Pulmonary artery endothelial cell (primary cell): ENCODE results near the gene FMO2. TPM values are rescaled to one million over a fixed set of nuclear protein-coding genes. Genes with fewer than 3 reads are reported as not detected.

Source experiments
- DNase-seq: peaks from one replicate; pipeline ENCODE4 v3.0.0-alpha.2; 2011; ENCODE audit warnings: low read depth, low spot score
- total RNA-seq: library from RNA; depleted of rRNA; stranded (reverse); fragments of >200 nt; gene quantifications from 2 replicates; pipeline ENCODE4 v1.2.3, GENCODE V29; 2014

FMO2 gene, protein sequence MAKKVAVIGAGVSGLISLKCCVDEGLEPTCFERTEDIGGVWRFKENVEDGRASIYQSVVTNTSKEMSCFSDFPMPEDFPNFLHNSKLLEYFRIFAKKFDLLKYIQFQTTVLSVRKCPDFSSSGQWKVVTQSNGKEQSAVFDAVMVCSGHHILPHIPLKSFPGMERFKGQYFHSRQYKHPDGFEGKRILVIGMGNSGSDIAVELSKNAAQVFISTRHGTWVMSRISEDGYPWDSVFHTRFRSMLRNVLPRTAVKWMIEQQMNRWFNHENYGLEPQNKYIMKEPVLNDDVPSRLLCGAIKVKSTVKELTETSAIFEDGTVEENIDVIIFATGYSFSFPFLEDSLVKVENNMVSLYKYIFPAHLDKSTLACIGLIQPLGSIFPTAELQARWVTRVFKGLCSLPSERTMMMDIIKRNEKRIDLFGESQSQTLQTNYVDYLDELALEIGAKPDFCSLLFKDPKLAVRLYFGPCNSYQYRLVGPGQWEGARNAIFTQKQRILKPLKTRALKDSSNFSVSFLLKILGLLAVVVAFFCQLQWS
- total RNA-seq = under 0.01 and 8.0 TPM in 2 replicates

DNA sequence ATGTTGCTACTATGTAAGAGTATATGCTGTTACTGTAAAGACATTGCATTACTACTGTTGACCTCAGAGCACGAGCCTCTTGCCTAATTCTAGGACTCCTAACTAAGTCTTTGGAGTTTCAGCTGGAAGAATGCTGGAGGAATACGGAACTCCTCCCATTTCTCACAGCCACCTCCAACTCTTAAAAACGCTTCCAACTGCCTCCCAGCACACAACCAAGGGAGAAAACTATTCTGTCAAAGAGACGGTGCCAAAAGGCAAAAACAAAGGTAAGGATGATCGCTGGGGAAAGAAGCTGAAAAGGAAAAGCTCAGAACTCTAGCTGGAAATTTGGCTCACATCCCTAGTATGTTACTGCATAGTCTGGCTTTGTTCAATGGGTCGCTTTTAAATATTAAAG is at the start of gene FMO2:
FMO2 (plus strand) TSS at position 210 of the 400 bp plus-strand sequence. CDS start 414 bp downstream, outside the sequence.
- no peak for DNase-seq

DNA sequence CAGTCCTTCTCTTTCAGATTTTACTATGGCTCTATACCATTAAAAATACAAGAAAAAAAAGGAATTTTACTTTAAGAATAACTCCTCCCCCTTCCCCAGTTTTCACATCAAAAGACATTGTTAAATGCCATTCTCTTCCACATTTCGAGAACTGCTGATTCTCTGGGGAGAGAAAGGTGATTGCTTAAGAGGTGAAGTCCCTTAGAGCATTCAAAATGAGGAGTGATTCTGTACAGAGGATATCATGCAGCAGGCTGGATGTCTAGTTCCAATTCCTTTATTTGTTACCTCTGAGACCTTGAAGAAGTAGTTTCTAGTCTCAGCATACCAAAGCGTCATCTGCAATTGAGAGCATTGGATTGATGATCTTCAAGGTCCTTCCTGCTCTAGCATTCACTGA is 47.5 kb upstream of the FMO2 start:
- no peak for DNase-seq

DNA sequence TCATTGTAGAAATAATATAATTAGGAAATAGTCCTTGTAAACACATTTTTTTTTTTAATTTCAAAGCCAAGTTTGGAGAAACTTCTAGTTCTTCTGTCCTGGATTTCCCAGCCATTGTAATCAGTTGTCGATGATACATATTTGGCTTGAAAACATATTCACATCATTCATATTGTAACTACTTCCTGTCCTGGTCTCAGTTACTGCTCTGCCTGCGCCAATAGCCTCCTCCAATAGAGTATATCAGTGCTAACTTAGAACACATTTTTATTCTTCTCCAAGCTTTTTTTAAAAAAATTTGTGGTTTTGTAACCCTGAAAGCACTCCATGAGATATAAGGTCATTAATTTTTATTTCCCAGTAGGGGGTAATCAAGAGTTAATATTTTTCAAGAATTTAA is 46.1 kb upstream of the FMO2 start:
- DNase-seq = no peak

DNA sequence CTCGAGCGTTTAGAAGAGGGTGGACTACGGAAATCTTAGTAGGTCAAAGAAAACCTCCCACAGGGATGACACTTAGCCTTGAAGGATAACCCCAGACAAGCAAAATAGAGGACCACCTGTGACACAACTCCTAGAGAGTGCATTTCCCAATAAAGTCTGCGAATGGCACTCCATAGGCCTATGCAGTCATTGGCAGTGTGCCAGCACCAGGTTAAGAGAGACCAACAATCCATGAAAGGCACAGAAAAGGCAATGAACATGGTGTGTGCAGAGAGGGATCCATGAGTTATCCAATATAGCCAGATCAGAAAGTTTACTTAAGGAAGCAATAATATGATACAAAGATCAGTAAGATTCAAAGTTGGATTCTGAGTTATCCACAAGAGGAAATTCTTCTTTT is 45.2 kb upstream of the FMO2 start:
- no peak for DNase-seq

DNA sequence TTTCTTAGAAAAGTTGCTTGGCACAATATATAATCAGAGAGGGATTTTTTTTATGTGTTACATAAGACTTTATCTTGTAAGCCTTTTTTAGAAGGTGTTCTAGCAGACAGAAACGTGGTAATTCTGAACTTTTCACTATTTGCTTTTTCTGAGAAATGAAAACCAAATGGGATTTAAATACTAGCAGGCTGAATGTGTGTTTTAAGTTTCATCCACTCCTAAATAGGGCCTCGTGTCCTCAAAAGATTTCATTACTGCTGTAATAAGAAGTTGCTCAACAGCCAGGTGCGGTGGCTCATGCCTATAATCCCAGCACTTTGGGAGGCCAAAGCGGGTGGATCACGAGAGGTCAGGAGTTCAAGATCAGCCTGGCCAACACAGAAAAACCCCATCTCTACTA is 44.7 kb upstream of the FMO2 start:
- DNase-seq = no peak

DNA sequence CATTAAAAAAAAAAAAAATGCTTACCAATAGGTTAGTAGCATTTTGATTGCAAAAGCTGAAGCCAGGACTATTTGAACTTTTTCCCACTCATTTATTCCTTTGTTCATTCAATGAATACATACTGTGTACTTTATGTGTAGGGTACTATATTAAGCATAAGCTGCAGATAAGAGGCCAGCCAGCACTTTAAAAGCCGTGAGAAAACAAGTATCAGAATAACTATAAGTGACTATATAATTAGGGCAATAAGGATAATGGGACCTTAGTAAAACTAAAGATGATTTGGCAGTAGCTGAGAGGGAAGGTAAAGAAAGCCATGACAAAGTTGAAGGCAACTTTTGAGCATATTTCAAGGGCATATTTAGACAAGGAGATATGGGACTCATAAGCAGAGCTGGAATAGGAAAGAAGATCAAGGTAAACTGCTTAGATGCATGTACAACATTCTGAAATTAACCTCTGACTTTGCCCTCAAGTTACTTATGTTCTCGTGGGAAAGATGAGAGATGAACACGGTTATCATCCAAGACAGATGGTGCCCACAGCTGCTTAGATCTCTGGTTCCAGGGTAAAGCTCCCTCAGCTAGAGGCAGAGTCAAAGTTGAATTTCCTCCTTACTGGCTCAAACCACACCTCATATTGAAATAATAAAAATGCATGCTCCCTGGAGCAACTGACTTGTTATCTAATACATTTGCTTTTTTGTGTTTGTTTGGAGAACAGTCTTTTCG is 44.0 kb upstream of the FMO2 start:
- DNase-seq = no peak

DNA sequence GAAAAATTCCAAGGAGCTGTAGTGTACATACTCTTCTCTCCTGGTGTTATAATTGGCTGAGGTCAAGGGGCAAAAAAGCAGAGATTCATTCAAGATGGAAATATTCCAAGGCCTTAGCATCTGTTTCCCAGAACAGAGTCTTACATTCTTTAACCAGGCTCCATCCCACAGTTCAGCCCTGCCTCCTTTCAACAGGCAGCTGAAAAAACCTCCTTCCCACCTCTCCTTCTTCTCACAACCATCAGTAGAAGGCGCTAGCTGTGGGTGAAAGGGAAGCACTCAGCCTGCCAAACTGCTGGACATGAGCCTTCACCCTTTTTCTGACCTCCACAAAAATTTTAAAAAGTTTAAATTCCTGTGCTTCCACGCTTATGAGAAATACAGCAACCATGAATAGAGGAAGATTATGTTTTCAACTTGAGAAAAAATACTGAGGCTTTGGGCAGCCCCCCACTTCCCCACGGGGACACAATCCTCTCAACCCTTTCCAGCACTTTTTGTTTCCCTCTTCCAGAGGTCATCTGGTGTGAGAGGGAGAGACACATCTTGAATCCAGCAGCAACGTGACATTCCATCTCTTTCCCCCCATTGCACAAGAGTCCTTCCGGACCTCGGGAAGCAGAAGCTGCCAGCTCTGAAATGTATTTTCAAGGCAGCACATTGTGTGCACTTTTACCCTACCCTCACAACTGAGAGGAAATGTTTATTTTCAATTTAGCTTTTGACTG is 43.2 kb upstream of the FMO2 start:
- peak; percentile 57 for DNase-seq

DNA sequence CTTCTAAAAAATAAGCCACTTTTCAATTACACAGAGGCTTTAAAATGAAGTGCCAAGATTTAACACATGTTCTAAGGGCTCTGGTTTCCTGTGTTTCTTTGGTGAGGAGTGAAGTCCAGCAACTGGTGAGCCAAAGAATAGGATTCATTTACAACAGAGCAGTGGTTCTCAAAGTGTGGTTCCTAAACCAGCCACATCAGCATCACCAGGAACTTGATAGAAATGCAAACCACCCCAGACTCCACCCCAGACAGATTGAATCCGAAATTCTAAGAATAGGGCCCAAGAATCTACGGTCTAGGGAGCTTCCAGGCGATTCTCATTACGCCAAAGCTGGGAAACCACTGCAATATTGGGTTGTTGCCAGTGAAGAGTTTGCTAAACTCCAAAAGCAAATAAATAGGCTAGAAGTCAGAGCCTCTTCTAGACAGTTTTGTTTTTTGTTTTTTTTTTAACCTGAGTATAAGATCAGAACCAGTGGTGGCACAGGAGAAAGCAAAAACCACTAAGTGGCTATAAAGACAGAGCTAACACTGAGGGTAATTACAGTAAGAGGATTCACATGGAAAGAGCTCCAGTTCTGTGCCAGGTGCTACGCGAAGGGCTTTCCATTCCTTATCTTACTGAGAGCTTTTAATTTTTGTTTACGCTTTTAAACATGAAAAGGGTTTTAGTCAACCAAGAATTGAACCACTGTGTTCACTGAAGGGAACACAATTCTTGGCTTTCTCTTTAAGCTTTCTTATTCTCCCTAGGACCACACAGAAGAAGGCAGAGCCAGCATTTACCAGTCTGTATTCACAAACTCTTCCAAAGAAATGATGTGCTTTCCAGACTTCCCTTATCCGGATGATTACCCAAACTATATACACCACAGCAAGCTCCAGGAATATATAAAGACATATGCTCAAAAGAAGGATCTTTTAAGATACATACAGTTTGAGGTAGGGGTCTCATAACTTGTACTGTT is 42.4 kb upstream of the FMO2 start:
- no peak for DNase-seq

DNA sequence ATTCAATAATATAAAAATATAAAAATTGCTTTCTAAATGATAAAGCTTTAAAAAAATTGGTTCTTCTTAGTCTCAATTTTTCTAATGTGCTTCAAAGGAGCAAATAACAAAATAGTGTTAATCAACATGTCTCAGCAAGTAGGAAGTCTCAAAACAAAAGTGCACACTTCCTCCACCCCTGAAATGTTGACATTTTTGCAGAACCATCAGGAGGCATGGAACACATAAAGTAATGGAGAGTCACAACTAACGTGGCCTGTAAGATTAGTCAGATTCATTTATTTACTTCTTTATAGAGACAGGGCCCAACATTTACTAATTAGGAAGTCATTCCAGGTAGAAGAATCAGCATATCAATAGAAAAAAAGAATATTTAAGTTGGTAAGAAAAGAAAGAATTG is 34.9 kb upstream of the FMO2 start:
- DNase-seq = no peak

DNA sequence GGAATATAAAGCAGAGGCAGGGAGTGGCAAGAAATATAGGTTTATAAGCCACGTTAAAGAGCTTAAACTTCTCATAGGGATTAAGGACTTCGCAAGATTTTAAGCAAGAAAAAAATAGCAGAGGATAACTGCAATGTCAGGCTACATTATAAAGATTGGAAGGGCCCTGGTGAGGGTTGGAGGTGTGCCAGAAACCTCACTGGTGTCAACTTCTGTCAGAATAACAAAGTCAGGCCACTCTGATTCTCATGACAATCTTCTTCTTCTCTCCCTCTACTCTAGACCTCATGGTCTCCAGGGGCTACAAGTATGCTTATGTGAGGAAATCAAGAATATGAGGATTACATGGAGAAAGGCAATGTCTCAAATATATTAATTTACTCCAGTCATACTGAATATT is 32.6 kb upstream of the FMO2 start:
- no peak for DNase-seq

DNA sequence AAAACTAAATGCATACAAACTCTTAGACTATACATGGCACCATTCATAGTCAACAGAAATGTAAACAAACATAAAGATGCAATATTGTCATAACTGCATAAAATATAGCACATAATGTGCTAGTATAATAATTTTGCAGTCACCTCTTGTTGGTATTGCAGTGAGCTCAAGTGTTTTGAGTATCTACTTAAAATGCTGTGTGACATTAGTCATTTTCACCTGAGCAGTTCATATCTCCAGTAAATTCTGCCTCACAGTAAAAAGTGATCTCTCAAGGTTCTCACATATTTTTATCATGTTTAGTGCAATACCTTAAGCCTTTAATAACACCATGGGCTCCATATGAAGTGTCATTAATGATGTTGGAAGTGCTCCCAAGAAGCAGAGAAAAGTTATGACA is 29.6 kb upstream of the FMO2 start:
- no peak for DNase-seq

DNA sequence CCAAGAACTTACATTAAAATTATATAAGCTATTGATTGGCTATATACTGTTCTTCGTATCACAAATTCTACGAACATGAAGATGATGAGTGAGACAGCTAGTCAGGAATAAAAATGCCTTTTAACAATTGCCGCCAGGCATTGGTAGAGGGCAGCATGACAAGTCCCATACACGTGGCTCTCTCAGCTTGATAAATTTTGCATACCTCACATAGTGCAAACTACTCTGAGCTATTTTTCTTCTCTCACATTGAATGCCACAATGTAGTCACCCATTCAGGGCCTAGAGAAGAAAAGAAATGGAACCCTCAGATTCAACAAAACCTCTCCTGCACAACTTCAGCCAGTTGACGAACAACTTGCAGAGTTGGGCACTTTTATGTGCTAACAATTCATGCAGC is 27.0 kb upstream of the FMO2 start:
- no peak for DNase-seq

DNA sequence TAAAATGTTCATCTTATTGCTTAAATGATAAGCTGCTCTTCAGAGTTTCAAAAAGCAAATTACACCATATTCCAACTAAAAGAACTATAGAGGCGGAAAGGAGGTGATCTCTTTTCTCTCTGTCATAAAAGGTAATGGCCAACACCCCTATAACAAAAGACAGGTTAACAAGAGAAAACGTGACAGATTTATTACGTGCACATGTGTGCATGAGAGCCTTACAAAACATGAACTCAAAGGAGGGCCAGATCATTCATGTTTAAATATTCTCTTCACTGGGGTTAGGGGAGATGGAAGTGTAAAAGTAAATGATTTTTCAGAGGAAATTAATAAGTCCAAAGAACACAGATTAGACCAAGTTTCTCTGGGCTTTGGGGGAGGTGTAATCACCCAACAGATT is 26.5 kb upstream of the FMO2 start:
- no peak for DNase-seq

DNA sequence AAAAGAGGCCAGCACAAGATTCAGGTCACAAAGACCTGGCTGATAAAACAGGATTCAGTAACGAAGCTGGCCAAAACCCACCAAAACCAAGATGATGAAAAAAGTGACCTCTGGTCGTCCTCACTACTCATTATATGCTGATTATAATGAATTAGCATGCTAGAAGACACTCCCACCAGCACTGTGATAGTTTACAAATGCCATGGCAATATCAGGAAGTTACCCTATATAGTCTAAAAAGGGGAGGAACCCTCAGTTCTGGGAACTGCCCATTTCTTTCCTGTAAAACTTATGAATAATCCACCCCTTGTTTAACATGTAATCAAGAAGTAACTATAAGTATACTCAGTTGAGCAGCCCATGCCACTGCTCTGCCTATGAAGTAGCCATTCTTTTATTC is 26.0 kb upstream of the FMO2 start:
- no peak for DNase-seq

DNA sequence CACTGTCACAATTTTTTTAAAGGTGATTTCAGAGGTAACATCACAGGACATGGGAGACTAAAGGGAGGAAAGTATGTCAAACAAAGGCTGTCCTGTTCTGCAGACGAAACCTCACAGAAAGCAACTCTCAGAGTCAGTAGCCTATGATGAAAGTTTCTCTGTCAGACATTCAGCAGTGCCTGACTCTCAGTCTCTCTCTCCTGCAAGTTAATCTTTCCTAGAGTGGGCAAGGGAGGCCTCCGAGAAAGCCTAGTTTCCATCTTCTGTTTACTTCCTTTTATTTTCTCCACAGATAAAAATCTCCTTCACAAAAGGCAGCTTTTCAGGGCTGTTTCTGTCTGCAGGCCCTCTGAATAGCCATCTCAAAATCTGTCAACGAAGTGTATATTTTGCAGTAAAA is 24.9 kb upstream of the FMO2 start:
- no peak for DNase-seq

DNA sequence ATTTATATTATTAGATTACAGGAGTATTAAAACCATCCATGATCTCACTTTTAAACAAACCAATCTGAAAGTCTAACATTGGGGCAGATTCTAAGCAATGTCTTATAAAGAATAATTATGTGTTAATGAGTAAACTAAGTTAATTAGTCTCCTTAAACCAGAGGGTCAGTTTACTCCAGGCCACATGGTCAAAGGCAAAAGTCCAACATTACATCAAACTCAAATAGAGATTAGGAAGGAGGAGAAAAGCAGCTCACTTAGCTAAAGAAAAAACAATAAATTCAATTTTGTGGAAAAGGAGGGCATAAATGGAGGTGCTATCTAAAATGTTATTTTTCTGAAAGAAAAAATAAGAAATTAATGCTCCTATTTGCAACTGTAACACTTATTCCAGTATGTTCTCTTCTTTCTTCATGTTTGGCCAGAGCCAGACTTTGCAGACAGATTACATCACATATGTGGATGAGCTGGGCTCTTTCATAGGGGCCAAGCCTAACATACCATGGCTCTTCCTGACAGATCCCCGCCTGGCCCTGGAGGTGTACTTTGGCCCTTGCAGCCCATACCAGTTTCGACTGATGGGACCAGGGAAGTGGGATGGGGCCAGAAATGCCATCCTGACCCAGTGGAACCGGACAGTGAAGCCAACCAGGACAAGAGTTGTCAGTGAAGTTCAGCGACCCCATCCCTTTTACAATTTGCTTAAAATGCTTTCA is 24.3 kb upstream of the FMO2 start:
- no peak for DNase-seq

DNA sequence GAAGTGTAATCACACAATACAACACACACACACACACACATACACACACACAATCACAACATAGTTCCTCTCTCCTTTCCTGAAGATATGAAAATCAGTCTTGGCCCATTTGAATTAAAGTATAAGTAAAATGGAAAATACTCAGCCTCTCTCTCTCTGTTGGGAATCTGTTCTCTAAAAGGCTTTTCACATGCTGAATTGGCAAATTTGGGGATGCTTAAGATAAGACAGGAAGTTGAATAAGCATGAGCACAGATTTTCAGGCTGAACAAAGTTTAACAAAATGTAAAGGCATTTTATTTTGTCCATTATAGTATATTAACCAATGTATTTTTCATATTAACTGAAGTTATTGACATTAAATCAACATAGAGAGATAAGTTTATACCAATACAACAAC is 23.7 kb upstream of the FMO2 start:
- DNase-seq = no peak

DNA sequence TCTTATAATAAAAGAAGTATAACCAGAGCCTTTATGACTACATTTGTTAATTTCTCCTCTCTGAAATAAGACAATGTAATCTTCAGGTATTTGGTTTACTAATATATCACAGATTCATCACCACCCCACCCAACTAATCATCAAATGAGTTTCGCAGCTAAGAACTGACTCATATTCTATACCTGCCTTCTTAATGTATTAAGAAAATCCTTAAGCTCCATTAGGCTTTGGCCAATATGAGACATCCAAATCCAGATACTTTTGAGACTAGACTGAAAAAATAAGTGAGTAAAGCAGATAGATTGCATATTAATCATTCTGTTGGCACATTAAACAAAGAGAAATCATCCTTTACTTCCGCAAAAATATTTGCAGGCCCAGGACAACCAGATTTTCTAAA is 18.7 kb upstream of the FMO2 start:
- DNase-seq = no peak

DNA sequence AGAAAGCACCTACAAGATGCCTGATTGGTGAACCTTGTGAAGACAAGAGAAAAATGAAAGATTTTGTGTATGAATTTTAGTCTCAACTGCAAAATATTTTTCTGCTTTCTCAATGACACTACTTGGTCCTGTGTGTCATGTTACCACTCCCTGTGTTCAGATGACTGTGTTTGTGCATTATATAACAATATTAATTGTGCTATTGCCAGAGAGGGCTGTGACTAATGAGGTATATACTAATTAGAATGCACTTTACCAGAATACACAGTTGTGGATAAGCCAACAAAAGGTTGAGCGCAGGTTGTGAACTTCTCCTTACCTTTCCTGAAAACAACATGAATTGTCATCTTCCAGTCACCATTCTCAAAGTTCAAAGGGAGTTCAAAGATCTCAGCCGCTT is 17.3 kb upstream of the FMO2 start:
- no peak for DNase-seq

DNA sequence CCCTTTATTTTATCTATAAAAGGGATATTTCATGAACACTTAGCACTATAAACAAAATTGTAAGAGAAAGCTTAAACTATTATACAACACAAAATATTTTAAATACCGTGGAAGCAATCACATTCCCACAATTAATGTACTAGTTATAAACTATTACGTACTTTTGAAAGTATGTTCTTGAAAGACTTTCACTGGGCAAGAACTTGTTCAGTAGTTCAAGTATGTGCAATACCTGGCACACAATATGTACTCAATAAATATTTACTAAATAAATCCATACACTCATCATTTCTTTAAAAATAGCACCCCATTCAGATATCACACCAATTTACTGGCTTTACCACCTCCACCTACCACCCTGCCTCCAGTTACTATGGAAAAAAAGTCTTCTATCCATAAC is 12.6 kb upstream of the FMO2 start:
- DNase-seq = no peak
